Spleen (tissue), 11 donors: ENCODE results near the gene BRD4. TPM values are rescaled to one million over a fixed set of nuclear protein-coding genes. Genes with fewer than 3 reads are reported as not detected.
A peak's percentile ranks its signal among the peaks of the same experiment; 100 is the strongest.
"Not testable (repeated sequence)": the region's sequence is repeated elsewhere in the genome, so short reads cannot be mapped to it uniquely, and the experiment has no call there.

Experiments
- DNase-seq: peaks from one replicate; pipeline ENCODE4 v3.0.0-alpha.2; 2020
- H3K27ac ChIP-seq, 8 donors: fragments of 200-600 bp; sonication (generic) in 7 of 8; 1 replicate in 4 of 8; 2 replicates in 4 of 8; pipeline versions ENCODE4 v1.5.0 to v1.8.0; 2016 to 2021; ENCODE audit warnings: inconsistent platforms in 4 of 8, mild to moderate bottlenecking in 4 of 8, moderate library complexity in 1 of 8
- H3K27me3 ChIP-seq, 7 donors: fragments of 200-600 bp; sonication (generic) in 6 of 7; replicated peaks in 1 of 7; 1 replicate in 4 of 7; 2 replicates in 3 of 7; pipeline versions ENCODE4 v1.5.0 to v1.8.0; 2016 to 2021; ENCODE audit warnings: inconsistent platforms in 3 of 7, mild to moderate bottlenecking in 1 of 7
- H3K36me3 ChIP-seq, 6 donors: fragments of 200-600 bp; sonication (generic) in 5 of 6; 1 replicate in 4 of 6; 2 replicates in 2 of 6; pipeline versions ENCODE4 v1.5.0 to v1.8.0; 2016 to 2021; ENCODE audit warnings: inconsistent platforms in 2 of 6
- H3K4me1 ChIP-seq, 6 donors: fragments of 200-600 bp; sonication (generic) in 5 of 6; 1 replicate in 3 of 6; 2 replicates in 3 of 6; pipeline versions ENCODE4 v1.5.0 to v1.8.0; 2016 to 2021; ENCODE audit warnings: inconsistent platforms in 3 of 6
- H3K4me3 ChIP-seq, 8 donors: fragments of 200-600 bp; sonication (generic) in 7 of 8; 1 replicate in 4 of 8; 2 replicates in 4 of 8; pipeline versions ENCODE4 v1.5.0 to v1.8.0; 2016 to 2021; ENCODE audit warnings: inconsistent platforms in 4 of 8, mild to moderate bottlenecking in 4 of 8, moderate library complexity in 2 of 8
- H3K9me3 ChIP-seq, 8 donors: fragments of 200-600 bp; sonication (generic) in 7 of 8; 1 replicate in 4 of 8; 2 replicates in 4 of 8; pipeline versions ENCODE4 v1.5.0 to v1.8.0; 2016 to 2021; ENCODE audit warnings: inconsistent platforms in 4 of 8
- POLR2A ChIP-seq, 3 donors: fragments of 450-650 bp; IDR thresholded peaks; one replicate each; pipeline ENCODE4 v1.5.1; 2017; ENCODE audit warnings: antibody characterized with exemption in 3 of 3, mild to moderate bottlenecking in 1 of 3
- POLR2AphosphoS5 ChIP-seq, 3 donors: sonication (generic); formaldehyde crosslinking; IDR thresholded peaks; one replicate each; pipeline ENCODE4 v1.5.1; 2017; ENCODE audit warnings: antibody characterized with exemption in 3 of 3
- WGBS, 5 donors: extraction: QIAGEN DNeasy Blood & Tissue Kit in 3 of 5; methylation state at CpG; one replicate each; pipeline versions ENCODE4 v1.1.5 to v1.1.7; 2013 to 2018; 5-methylcytosine and 5-hydroxymethylcytosine counted together
- intact Hi-C: fragments of 100-400 bp; cut with DNase I; formaldehyde crosslinking; loops from one replicate; pipeline ENCODE4 v1.15.0; 2023; ENCODE audit warnings: low total_unique reads
- polyA plus RNA-seq, 3 donors: library from polyadenylated mRNA; stranded (reverse); fragments of 200-250 nt; gene quantifications; one replicate each; pipeline ENCODE4 v1.2.1, GENCODE V29; 2013
- total RNA-seq, 7 donors: library from RNA; depleted of rRNA in 3 of 7; stranded (reverse); fragments of >200 nt in 3 of 7; fragmentation: NEBNext Ultra II Directional in 4 of 7; extraction: Animal tissue kit (Norgen Biotek cat#: 25700) in 4 of 7; gene quantifications; one replicate each; pipeline versions ENCODE4 v1.1.0 to v1.2.1, GENCODE V29; 2016 to 2021
- TF ChIP-seq, protein P1 (sequence below), 11 experiments: fragments of 200-600 bp in 7 of 11; fragments of 450-650 bp in 4 of 11; sonication (generic) in 4 of 11; IDR thresholded peaks in 8 of 11; conservative IDR thresholded peaks in 3 of 11; 1 replicate in 7 of 11; 2 replicates in 4 of 11; pipeline versions ENCODE4 v1.4.0 to v1.8.0; 2016 to 2021; ENCODE audit warnings: antibody characterized with exemption in 11 of 11, inconsistent platforms in 4 of 11, mild to moderate bottlenecking in 1 of 11
- donor health status: healthy with polysubstance abuse.
- donor health status: DM: no; HTN: no; CAD: no; lungs with moderate emphysema.
- donor health status: DM: no; HTN: no; CAD: no.
- donor health status: Bipolar disorder and iron deficiency.
- donor health status: healthy.
- donor health status: DM: no; HTN: no; CAD: no.
- donor health status: DM: yes; HTN: yes; CAD: no.

The BRD4 gene
- total and polyA plus RNA-seq, 10 donors, result 10.3 to 146 (median 68.0) TPM

DNA sequence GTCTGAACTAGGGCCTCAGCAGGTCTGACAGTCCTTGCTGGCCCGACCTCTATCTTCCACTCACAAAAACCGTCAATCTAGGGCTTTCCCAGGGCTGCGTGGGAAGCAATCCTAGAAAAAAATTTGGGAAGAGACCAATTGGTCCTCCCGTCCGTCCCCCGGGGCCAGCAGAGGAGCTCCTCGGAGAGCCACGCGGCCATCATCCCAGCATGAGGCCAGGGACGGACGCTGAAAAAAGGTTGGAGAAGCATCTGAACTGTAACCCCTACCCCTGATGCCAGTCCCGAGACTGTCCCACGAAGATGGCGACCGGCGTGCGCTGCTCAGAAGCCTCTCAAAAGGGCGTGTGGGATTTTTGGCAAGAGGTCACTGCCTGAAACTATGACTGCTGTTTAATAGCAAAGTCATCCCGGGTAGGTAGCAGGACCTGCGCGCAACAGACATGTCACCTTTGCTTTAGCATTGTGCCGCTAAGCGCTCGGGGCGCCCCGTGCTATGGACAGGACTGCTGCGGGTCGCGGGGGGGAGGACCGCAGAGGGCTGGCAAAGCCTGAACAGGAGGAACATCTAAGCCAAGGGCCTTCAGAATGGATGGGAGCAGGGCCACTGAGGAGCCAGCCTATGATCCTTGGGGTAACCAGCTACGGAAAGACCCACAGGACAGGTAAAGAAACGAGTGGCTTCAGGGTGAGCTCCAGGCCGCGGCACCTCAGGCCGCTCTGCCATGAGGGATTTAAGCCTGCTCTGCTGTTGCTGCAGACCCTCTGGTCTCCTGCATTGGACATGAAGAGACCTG lies 36.7 kb upstream of the BRD4 start:
- WGBS, 5 donors, result 92 to 96% (median 96%) methylated on average over 32 to 35 of the region's 35 CpGs
- peak overlapping the region in 2 of 8 donors; percentile 39 to 60 for H3K27ac ChIP-seq
- no peak overlapping the region for H3K4me3 ChIP-seq
- no peaks in the 10 kb centered on the region for H3K9me3 ChIP-seq
- DNase-seq, result peak; percentile 69
- H3K36me3 ChIP-seq, result peaks cover 10 to 100% (median 98%) of the 10 kb centered on the region in 6 donors
- TF ChIP-seq, protein P1, sequence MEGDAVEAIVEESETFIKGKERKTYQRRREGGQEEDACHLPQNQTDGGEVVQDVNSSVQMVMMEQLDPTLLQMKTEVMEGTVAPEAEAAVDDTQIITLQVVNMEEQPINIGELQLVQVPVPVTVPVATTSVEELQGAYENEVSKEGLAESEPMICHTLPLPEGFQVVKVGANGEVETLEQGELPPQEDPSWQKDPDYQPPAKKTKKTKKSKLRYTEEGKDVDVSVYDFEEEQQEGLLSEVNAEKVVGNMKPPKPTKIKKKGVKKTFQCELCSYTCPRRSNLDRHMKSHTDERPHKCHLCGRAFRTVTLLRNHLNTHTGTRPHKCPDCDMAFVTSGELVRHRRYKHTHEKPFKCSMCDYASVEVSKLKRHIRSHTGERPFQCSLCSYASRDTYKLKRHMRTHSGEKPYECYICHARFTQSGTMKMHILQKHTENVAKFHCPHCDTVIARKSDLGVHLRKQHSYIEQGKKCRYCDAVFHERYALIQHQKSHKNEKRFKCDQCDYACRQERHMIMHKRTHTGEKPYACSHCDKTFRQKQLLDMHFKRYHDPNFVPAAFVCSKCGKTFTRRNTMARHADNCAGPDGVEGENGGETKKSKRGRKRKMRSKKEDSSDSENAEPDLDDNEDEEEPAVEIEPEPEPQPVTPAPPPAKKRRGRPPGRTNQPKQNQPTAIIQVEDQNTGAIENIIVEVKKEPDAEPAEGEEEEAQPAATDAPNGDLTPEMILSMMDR (IDR thresholded peaks at IDR 0.05 in 8 of 11, conservative IDR thresholded peaks at IDR 0.05 in 3 of 11), result no peak
- no peak for TF ChIP-seq POLR2AphosphoS5 (IDR thresholded peaks at IDR 0.05)
- TF ChIP-seq POLR2A (IDR thresholded peaks at IDR 0.05), result no peak
- intact Hi-C loops, result no loop called here
- peaks cover 4 to 44% (median 14%) of the 10 kb centered on the region in 6 donors for H3K4me1 ChIP-seq
- no peaks in the 10 kb centered on the region for H3K27me3 ChIP-seq

DNA sequence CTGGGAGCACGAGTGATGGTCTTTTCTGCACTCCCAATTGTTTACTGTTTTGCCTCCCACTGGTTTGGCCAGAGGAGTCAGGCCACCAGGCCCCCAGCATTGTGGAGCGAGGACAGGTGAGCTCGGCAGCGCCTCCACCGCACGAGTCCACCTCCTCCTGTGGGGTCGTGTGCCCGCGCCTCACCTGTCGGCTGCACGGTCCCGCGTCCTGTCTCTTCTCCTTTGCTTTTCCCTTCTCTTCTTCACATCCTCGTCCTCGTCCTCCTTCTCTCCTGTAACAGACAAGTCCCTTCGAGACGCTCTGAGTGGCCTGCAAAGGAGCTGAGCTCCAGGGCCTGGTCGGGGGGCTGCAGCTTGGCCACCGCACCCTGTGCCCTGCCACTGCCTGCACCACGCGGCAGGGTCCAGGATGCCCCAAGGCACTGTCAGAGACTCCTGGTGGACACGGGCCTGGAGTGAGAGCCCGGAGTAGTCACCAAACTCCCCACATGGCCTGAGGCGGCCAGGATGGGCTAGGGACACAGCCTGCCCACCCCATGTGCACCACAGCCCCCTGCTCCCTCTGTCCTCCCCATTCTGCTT lies 35.8 kb upstream of the BRD4 start:
- intact Hi-C loops, result no loop called here
- H3K4me1 ChIP-seq, result peaks cover 0 to 35% (median 5%) of the 10 kb centered on the region in 6 donors
- peaks cover 10 to 100% (median 90%) of the 10 kb centered on the region in 6 donors for H3K36me3 ChIP-seq
- H3K27ac ChIP-seq, result peak overlapping the region in 5 of 8 donors; percentile 29 to 60 (median 39)
- H3K9me3 ChIP-seq, result no peaks in the 10 kb centered on the region
- no peaks in the 10 kb centered on the region for H3K27me3 ChIP-seq
- peak in 2 of 3 donors; percentile 30 to 53 for TF ChIP-seq POLR2AphosphoS5 (IDR thresholded peaks at IDR 0.05)
- TF ChIP-seq, protein P1 (IDR thresholded peaks at IDR 0.05 in 8 of 11, conservative IDR thresholded peaks at IDR 0.05 in 3 of 11), result no peak
- H3K4me3 ChIP-seq, result no peak overlapping the region
- DNase-seq, result peak; percentile 65
- 91 to 97% (median 96%) methylated on average over 24 of the region's 24 CpGs for WGBS, 5 donors

DNA sequence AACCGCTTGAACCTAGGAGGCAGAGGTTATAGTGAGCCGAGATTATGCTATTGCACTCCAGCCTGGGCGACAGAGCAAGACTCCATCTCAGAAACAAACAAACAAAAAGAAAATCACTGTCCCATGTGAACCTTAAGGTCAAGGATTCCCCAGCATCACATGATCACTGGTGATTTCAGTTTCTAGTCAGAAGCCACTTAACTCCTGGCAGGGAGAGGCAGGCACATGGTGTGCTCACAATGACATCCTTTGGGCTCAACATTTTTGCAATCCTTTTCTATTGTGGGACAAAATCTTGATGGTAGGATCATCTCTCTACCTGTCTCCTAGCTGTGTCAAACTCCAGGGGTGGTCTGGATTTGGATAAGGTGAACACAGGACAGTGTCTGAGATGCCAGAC lies 35.1 kb upstream of the BRD4 start:
- no peaks in the 10 kb centered on the region for H3K27me3 ChIP-seq
- 74 to 88% (median 82%) methylated on average over 3 of the region's 3 CpGs for WGBS, 5 donors
- no peaks in the 10 kb centered on the region for H3K9me3 ChIP-seq
- H3K36me3 ChIP-seq, result peaks cover 10 to 98% (median 85%) of the 10 kb centered on the region in 6 donors
- no peak for DNase-seq
- peak overlapping the region in 7 of 8 donors; percentile 23 to 60 (median 39) for H3K27ac ChIP-seq
- intact Hi-C loops, result no loop called here
- TF ChIP-seq, protein P1 (IDR thresholded peaks at IDR 0.05 in 8 of 11, conservative IDR thresholded peaks at IDR 0.05 in 3 of 11), result no peak
- TF ChIP-seq POLR2A (IDR thresholded peaks at IDR 0.05), result no peak
- peak in 1 of 3 donors; percentile 47 for TF ChIP-seq POLR2AphosphoS5 (IDR thresholded peaks at IDR 0.05)
- H3K4me1 ChIP-seq, result peaks cover 0 to 28% (median 4%) of the 10 kb centered on the region in 6 donors
- no peak overlapping the region for H3K4me3 ChIP-seq

DNA sequence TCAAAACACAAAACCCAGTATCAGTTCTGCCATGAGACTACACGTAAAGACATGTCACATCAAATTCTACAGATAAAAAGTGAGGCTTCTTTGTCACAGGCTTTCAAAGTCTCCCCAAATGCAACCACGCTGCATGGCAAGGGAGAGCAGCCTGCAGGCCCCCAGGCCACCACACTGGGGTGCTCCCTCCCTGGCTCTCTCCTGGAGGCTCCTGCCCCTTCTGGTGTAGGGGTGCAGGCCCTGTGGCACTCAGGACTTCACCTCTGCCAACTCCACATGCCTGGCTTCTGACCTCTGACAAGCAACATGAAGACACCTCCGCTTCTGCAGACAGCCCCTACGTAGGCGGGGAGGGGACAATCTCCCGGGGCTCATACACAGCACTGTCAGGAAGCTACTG lies 32.9 kb upstream of the BRD4 start:
- Histone ChIP-seq H3K36me3 (peaks cover 12 to 97% (median 84%) of the 10 kb centered on the region in 6 donors), H3K27me3 (no peaks in the 10 kb centered on the region), H3K4me1 (peaks cover 0 to 27% (median 8%) of the 10 kb centered on the region in 6 donors), H3K9me3 (no peaks in the 10 kb centered on the region), H3K4me3 (no peak overlapping the region), H3K27ac (no peak overlapping the region)
- TF ChIP-seq POLR2AphosphoS5 (IDR thresholded peaks at IDR 0.05) (peak; percentile 19 to 54 (median 23)), POLR2A (IDR thresholded peaks at IDR 0.05) (no peak)
- TF ChIP-seq, protein P1 (IDR thresholded peaks at IDR 0.05 in 8 of 11, conservative IDR thresholded peaks at IDR 0.05 in 3 of 11), result no peak
- WGBS, 5 donors, result 92 to 99% (median 96%) methylated on average over 6 of the region's 6 CpGs
- no peak for DNase-seq
- intact Hi-C loops, result no loop called here

DNA sequence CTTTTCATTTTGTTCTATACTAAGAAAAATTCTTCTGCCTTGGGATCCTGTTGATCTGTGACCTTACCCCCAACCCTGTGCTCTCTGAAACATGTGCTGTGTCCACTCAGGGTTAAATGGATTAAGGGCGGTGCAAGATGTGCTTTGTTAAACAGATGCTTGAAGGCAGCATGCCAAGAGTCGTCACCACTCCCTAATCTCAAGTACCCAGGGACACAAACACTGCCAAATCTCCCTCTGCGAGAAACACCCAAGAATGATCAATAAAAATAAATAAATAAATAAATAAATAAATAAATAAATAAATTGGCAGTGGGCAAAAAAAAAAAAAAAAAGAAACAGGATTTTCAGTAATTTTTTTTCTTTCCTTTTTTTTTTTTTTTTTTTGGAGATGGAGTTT lies 31.5 kb upstream of the BRD4 start:
- H3K27ac ChIP-seq, H3K9me3 ChIP-seq, H3K27me3 ChIP-seq, intact Hi-C loops, DNase-seq, H3K4me3 ChIP-seq: not testable (repeated sequence)
- 72 to 90% (median 81%) methylated on average over 3 of the region's 3 CpGs for WGBS, 5 donors
- Histone ChIP-seq H3K4me1 (peaks cover 0 to 35% (median 16%) of the 10 kb centered on the region in 6 donors), H3K36me3 (peaks cover 9 to 97% (median 84%) of the 10 kb centered on the region in 6 donors)

DNA sequence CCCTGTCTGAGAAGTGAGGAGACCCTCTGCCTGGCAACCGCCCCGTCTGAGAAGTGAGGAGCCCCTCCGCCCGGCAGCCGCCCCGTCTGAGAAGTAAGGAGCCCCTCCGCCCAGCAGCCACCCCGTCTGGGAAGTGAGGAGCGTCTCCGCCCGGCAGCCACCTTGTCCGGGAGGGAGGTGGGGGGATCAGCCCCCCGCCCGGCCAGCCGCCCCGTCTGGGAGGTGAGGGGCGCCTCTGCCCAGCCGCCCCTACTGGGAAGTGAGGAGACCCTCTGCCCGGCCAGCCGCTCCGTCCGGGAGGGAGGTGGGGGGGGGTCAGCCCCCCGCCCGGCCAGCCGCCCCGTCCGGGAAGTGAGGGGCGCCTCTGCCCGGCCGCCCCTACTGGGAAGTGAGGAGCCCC lies 30.7 kb upstream of the BRD4 start:
- Histone ChIP-seq H3K4me1 (peaks cover 0 to 30% (median 13%) of the 10 kb centered on the region in 6 donors), H3K36me3 (peaks cover 3 to 97% (median 84%) of the 10 kb centered on the region in 6 donors)
- H3K27me3 ChIP-seq, DNase-seq, intact Hi-C loops, H3K9me3 ChIP-seq, H3K4me3 ChIP-seq, H3K27ac ChIP-seq: not testable (repeated sequence)
- 94 to 96% (median 95%) methylated on average over 16 to 28 of the region's 30 CpGs; no CpG with 5 or more reads in 2 of the 5 donors for WGBS, 5 donors
